B cell (primary cell): Measurements from ENCODE around the gene RNF34. TPM values are rescaled to one million over a fixed set of nuclear protein-coding genes. Genes with fewer than 3 reads are reported as not detected.

Source experiments
- ATAC-seq: fragments of 200-7000 bp; cut with Tn5 transposase; one replicate; pipeline ENCODE4 v1.10.0; 2021; ENCODE audit warnings: low read depth, mild to moderate bottlenecking, moderate number of reproducible peaks, moderate library complexity
- CTCF ChIA-PET: fragments of 350-600 bp; sonication (Branson Sonifier 250); formaldehyde crosslinking; loops from one replicate; lab custom pipeline; 2021; ENCODE audit warnings: antibody characterized with exemption, inconsistent platforms; lab: Charles Lee
- POLR2A ChIA-PET: fragments of 350-600 bp; sonication (Branson Sonifier 250); formaldehyde crosslinking; loops from one replicate; lab custom pipeline; 2021; ENCODE audit warnings: antibody characterized with exemption; lab: Charles Lee
- DNase-seq: peaks from one replicate; pipeline ENCODE4 v3.0.0; 2013
- H2AFZ ChIP-seq: 2 replicates; pipeline ENCODE4 v1.6.1; 2012; ENCODE audit warnings: mild to moderate bottlenecking, low read depth, low read length; ENCODE audit not compliant: insufficient read depth, poor library complexity, severe bottlenecking
- H3K27ac ChIP-seq, 2 donors: 1 replicate in 1 of 2; 2 replicates in 1 of 2; pipeline ENCODE4 v1.5.1; 2012 to 2013; ENCODE audit warnings: low read length in 2 of 2, mild to moderate bottlenecking in 2 of 2, moderate library complexity in 1 of 2
- H3K27me3 ChIP-seq, 4 experiments: fragments of 200-600 bp in 1 of 4; sonication (generic) in 1 of 4; replicated peaks in 1 of 4; 1 replicate in 2 of 4; 2 replicates in 2 of 4; pipeline versions ENCODE4 v1.6.1 to v1.7.0; 2013 to 2016; ENCODE audit warnings: low read length in 3 of 4, mild to moderate bottlenecking in 2 of 4, mixed read lengths in 1 of 4, moderate library complexity in 1 of 4; ENCODE audit not compliant: insufficient read depth in 4 of 4, control insufficient read depth in 3 of 4; ENCODE audit errors: control extremely low read depth in 1 of 4
- H3K36me3 ChIP-seq, 2 experiments: replicated peaks in 1 of 2; 1 replicate in 1 of 2; 2 replicates in 1 of 2; pipeline versions ENCODE4 v1.6.1 to v1.7.1; 2013; ENCODE audit warnings: low read length in 1 of 2; ENCODE audit not compliant: insufficient read depth in 2 of 2, control insufficient read depth in 1 of 2; ENCODE audit errors: control extremely low read depth in 1 of 2, extremely low read depth in 1 of 2
- H3K4me1 ChIP-seq, 2 donors: fragments of 200-600 bp in 1 of 2; sonication (generic) in 1 of 2; 1 replicate in 1 of 2; 2 replicates in 1 of 2; pipeline versions ENCODE4 v1.5.1 to v1.6.1; 2013 to 2017; ENCODE audit warnings: low read length in 2 of 2; ENCODE audit not compliant: control insufficient read depth in 2 of 2, insufficient read depth in 2 of 2
- H3K4me2 ChIP-seq: replicated peaks from 2 replicates; pipeline ENCODE3; 2012; ENCODE audit warnings: mild to moderate bottlenecking, low read depth, low read length; ENCODE audit not compliant: poor library complexity, severe bottlenecking
- H3K4me3 ChIP-seq, 5 experiments: fragments of 200-600 bp in 1 of 5; sonication (generic) in 1 of 5; 1 replicate in 3 of 5; 2 replicates in 2 of 5; pipeline versions ENCODE4 v1.5.1 to v1.7.0; 2011 to 2016; ENCODE audit warnings: low read length in 4 of 5, mild to moderate bottlenecking in 4 of 5, low read depth in 2 of 5, control low read depth in 1 of 5, moderate library complexity in 1 of 5; ENCODE audit not compliant: insufficient read depth in 1 of 5; ENCODE audit errors: control extremely low read depth in 1 of 5, extremely low read depth in 1 of 5
- H3K79me2 ChIP-seq: fragments of 200-600 bp; sonication (generic); one replicate; pipeline ENCODE4 v1.6.0; 2016; ENCODE audit warnings: low read length; ENCODE audit not compliant: control insufficient read depth, insufficient read depth
- H3K9ac ChIP-seq: fragments of 200-600 bp; sonication (generic); 2 replicates; pipeline ENCODE4 v1.6.1; 2017; ENCODE audit warnings: mild to moderate bottlenecking, low read length, moderate library complexity
- H3K9me3 ChIP-seq, 3 donors: one replicate each; pipeline versions ENCODE4 v1.6.1 to v1.7.1; 2013; ENCODE audit warnings: low read length in 2 of 3; ENCODE audit not compliant: control insufficient read depth in 2 of 3, insufficient read depth in 1 of 3; ENCODE audit errors: control extremely low read depth in 1 of 3
- H4K20me1 ChIP-seq: 2 replicates; pipeline ENCODE4 v1.6.0; 2012; ENCODE audit warnings: mild to moderate bottlenecking, low read length; ENCODE audit not compliant: insufficient read depth, control insufficient read depth, poor library complexity, severe bottlenecking
- H3K27ac Mint-ChIP-seq: one replicate; pipeline ENCODE4 v1.8.0; 2021; ENCODE audit warnings: mixed read lengths
- H3K27me3 Mint-ChIP-seq: one replicate; pipeline ENCODE4 v1.8.0; 2021; ENCODE audit warnings: mixed read lengths
- H3K4me1 Mint-ChIP-seq: one replicate; pipeline ENCODE4 v1.8.0; 2021; ENCODE audit warnings: mixed read lengths
- H3K4me3 Mint-ChIP-seq: one replicate; pipeline ENCODE4 v1.8.0; 2021; ENCODE audit warnings: mixed read lengths
- H3K9me3 Mint-ChIP-seq: one replicate; pipeline ENCODE4 v1.8.0; 2022; ENCODE audit warnings: mixed read lengths; ENCODE audit not compliant: insufficient read depth
- CTCF ChIP-seq: fragments of 200-600 bp; IDR thresholded peaks from one replicate; pipeline ENCODE4 v1.8.0; 2022; ENCODE audit warnings: antibody characterized with exemption, mild to moderate bottlenecking
- EZH2 ChIP-seq: IDR thresholded peaks from 2 replicates; pipeline ENCODE4 v1.6.1; 2012; ENCODE audit warnings: borderline replicate concordance, low read depth, mild to moderate bottlenecking, moderate library complexity, low read length; ENCODE audit not compliant: insufficient read depth, poor library complexity, severe bottlenecking
- WGBS: methylation state at CpG from one replicate; pipeline ENCODE4 v1.1.5; 2013; ENCODE audit warnings: missing lambda C conversion rate; ENCODE audit not compliant: insufficient coverage; 5-methylcytosine and 5-hydroxymethylcytosine counted together
- intact Hi-C: fragments of 100-400 bp; cut with micrococcal nuclease; formaldehyde crosslinking; loops from one replicate; pipeline ENCODE4 v1.10.0; 2022
- polyA minus RNA-seq: library from RNA; depleted of rRNA, polyadenylated mRNA; stranded (reverse); fragments of >200 nt; gene quantifications from 2 replicates; pipeline ENCODE4 v1.2.3, GENCODE V29; 2012
- polyA plus RNA-seq: library from polyadenylated mRNA; depleted of rRNA; stranded (reverse); fragments of >200 nt; gene quantifications from 2 replicates; pipeline ENCODE4 v1.2.3, GENCODE V29; 2012
- total RNA-seq, 2 donors: library from RNA; stranded (reverse); fragments of 120-200 nt in 1 of 2; gene quantifications; 1 replicate in 1 of 2; 2 replicates in 1 of 2; pipeline versions ENCODE4 v1.2.3 to v1.2.4, GENCODE V29; 2013 to 2022

RNF34 gene
- total RNA-seq: 79.6 and 86.7 TPM in 2 replicates
- total RNA-seq (2013): 58.9 TPM
- polyA plus RNA-seq: 19.4 and 24.9 TPM in 2 replicates
- 107 and 189 TPM in 2 replicates for polyA minus RNA-seq

- peak; percentile 94 for ATAC-seq
- Histone ChIP-seq H3K9me3 (no peaks in the 10 kb centered on the region), H3K4me1 (peaks cover 24 to 25% of the 10 kb centered on the region in 2 donors), H4K20me1 (peaks cover 3% of the 10 kb centered on the region), H3K36me3 (peaks cover 2 to 7% of the 10 kb centered on the region in 2 experiments), H3K9ac (peak within 1 kb of the TSS; percentile 89), H3K27me3 (no peaks in the 10 kb centered on the region), H3K4me3 (peak within 1 kb of the TSS; percentile 79 to 96 (median 82)), H3K79me2 (peaks cover 52% of the 10 kb centered on the region), H3K27ac (peak within 1 kb of the TSS; percentile 76 to 89), H3K4me2 (peak within 1 kb of the TSS; percentile 90), H2AFZ (peak within 1 kb of the TSS; percentile 75)
- intact Hi-C loops: loop anchor here (1.0 to 5.0 kb wide), 5 partner anchors 25 to 1023 kb away; partner anchors contain the start of genes ANAPC5 and CLIP1
- Mint-ChIP-seq H3K9me3 (no peaks in the 10 kb centered on the region), H3K27me3 (no peaks in the 10 kb centered on the region), H3K4me3 (peak within 1 kb of the TSS; percentile 93), H3K4me1 (peaks cover 31% of the 10 kb centered on the region), H3K27ac (peak within 1 kb of the TSS; percentile 99)
- CTCF ChIA-PET: interaction anchor here (0.7 to 1.8 kb wide), 9 partner anchors 11 to 313 kb away, joined by 3 to 5 read pairs (median 4); partner anchors contain the start of genes ANAPC5 and TMEM120B
- DNase-seq: peak; percentile 99
- under 1% methylated on average over 76 of the region's 77 CpGs for WGBS
- TF ChIP-seq CTCF: no peak
- TF ChIP-seq EZH2: no peak
- POLR2A ChIA-PET: interaction anchor here (0.6 to 2.8 kb wide), 8 partner anchors 8 to 404 kb away, joined by 3 to 17 read pairs (median 4); partner anchors contain the start of gene ANAPC5
These were observed at the start of gene RNF34 for GRCh38 chr12:121399391-121400331. RNF34 (plus strand) TSS chr12:121400118; CDS start chr12:121400213, 95 bp downstream.
